Activated CD8-positive, alpha-beta memory T cell treated with anti-CD3 and anti-CD28 coated beads for 48 hours (primary cell): ENCODE data around the gene COL5A1.

ENCODE experiments used
- DNase-seq, 3 experiments: peaks; one replicate each; pipeline ENCODE4 v3.0.0-alpha.2; 2020; ENCODE audit warnings: low read depth in 2 of 3, low spot score in 2 of 3

Gene COL5A1

DNA sequence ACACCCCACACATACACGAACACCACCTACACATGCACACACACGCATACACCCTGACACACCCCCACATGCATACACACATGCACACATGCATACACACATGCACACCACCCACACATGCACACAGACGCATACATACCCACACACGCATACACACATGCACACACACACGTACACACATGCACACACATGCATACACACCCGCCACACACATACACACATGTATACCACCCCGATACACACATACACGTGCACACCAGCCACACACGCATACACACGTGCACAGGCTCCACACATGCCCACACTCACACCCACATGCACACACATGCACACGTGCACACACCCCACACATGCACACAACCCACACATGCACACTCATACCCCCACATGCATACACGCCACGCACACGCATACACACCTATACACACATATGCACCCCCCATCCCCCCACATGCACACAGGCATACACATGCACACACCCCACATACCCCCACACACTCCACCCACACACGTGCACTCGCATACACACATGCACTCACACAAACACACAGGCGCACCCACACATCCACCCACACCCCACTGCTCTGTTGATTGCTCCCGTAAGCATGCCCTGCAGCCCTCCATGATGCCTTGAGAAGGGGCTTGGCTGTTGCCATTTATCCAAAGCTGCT lies 119.3 kb downstream of the COL5A1 start:
- no peak for DNase-seq

DNA sequence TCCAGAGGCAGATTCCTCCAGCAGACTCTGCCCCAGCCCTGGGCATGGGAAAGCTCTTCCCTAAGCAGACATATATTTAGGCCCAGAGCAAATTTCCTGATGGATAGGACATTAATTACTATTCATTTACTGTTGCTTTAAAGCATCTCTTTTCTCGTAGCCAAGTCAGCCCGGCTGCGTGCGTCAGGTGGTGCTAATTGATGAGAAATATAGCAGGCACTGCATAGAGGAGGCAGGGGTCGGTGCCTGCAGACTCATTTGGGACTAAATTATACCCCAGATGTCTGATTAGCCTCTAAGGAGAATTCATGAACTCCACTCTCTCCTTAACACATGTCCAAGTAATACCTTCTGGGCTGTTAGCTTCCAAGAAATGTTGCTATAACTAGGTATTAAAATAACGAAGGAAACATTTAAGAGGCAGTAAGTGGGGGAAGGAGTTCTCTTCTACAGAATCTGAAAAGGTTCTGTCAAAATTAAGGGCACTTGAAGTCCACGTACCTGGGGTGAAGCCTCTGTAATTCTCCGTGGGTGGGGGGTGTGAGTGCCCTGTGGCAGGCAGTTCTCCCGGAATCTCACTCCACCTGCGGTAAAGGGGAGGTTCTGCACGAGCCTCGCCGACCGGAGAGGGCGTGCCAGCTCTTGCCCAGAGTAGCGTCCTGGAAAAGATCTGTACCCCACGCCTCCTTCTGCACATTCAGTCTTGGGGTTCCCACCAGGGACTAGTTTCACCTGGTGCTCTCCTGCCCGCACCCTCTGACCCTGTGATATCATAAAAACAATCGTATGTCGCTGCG lies 123.1 kb downstream of the COL5A1 start:
- DNase-seq, result no peak

DNA sequence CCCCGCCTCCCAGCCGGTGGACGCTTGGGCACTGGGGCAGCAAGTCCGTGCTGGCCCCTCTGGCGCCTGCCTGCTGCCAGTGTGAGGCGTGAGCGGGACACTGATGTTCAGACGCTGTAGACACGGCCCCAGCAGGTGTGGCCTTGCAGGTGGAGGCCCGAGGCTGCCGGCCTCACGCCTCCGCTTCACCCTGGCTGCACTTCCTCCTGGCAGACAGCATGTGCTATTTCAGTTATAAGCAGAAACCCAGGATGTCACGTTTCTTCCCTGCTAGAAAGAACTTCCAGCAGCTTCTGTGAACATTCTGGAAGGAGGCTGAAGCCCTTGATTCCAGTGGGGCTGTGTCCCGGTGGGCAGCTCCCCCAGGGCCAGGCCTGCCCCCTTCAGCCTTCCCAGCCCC lies 124.2 kb downstream of the COL5A1 start:
- DNase-seq, result no peak

- DNase-seq, result no peak
These were observed 125.0 kb downstream of the COL5A1 start for GRCh38 chr9:134766587-134766986.

DNA sequence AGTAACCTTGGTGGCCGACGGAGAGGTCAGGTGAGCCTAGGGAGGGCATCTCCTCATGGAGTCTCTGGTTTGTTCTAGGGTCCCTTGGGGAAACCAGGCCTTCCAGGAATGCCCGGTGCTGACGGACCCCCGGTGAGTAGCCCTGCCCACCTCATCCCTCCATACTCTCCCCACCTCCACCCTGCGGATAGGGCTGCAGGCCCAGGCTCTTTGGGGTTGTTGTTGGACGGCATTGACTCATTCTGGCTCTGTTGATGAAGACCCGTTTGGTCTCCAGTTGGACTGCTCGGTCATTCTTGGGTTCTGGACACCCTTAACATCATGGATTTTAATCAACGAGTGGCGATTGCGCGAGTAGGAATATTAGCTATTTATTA lies 126.7 kb downstream of the COL5A1 start:
- no peak for DNase-seq

DNA sequence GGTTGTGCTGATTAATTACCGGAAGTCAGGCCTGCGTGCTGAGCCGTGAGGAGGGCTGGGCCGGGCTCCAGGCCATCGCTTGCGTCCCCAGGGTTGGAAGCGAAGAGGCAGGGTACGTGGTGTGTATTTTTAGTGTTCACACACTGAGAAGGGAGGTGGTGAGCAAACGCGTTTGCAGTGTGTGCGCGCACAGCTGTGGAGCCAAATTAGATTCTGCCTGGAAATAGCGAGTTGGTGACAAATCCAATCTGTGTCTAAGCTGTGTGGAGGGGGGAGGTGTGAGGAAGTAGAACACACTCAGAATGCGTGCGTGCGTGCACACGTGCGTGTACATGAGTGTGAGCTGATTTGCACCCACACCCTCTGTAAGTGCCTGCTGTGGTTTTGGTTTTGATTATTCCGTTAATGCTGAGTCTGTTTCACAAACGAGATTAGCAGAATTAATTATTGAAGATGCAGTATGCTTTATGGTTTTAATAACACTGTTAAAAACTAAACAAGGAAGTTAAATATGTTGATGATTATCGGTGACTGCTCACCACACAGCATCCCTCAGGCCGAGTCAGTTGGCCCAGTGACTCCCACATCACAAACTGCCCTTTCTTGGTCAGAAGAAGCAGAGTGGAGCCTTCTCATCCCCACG lies 127.2 kb downstream of the COL5A1 start:
- no peak for DNase-seq

DNA sequence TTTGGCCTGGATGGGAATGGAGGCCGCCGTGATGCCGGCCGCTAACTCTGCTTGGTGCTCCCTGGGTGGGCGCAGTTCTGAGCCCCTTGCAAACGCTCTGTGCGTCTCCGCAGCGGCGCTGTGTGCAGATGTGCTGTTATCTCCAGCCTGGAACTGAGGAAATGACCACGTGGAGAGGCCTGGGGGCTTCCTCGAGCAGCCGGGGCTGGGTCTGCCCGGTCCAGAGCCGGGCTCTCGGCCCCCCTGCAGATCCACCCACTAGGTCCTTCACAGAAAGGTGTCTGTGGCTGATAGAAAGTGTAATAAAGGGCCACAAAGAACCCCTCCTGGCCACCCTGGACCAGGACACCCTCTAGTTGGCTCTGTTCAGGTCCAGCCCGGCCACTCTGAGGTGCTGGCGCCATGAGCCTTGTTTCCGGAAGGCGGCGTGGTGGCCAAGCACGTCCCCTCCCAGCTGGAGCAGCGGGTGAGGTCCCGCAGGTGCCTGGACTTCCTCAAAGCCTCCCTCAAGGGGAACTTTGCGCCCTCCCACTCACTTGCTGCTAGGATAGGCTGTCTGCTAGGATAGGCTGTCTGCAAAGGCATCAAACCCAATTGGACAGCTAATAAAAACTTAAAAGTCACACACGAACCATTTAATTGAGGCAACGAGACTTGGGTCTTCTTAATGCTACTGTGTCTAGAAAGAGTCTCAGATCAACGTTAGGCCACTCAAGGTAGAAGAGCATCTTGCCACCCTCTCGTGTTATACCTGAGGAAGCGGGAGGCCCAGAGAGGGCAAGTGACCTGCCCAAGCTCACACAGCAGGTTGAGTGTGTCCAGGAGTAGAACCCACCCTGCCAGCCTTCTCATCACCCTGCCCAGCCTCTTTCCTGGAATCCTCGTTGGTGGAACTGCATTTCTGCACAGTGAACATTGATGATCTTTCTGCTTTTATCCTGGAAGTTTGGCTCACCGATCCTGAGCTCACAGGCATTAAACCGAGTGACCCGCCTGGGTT lies 129.7 kb downstream of the COL5A1 start:
- DNase-seq, result no peak

- no peak for DNase-seq
These were observed 130.7 kb downstream of the COL5A1 start for GRCh38 chr9:134772331-134772730.

- no peak for DNase-seq
These were observed 132.2 kb downstream of the COL5A1 start for GRCh38 chr9:134773842-134774241.

GRCh38 chr9:134774410-134774809 lies 132.8 kb downstream of the COL5A1 start:
- no peak for DNase-seq

GRCh38 chr9:134775081-134775951 lies 133.7 kb downstream of the COL5A1 start:
- DNase-seq, result no peak

DNA sequence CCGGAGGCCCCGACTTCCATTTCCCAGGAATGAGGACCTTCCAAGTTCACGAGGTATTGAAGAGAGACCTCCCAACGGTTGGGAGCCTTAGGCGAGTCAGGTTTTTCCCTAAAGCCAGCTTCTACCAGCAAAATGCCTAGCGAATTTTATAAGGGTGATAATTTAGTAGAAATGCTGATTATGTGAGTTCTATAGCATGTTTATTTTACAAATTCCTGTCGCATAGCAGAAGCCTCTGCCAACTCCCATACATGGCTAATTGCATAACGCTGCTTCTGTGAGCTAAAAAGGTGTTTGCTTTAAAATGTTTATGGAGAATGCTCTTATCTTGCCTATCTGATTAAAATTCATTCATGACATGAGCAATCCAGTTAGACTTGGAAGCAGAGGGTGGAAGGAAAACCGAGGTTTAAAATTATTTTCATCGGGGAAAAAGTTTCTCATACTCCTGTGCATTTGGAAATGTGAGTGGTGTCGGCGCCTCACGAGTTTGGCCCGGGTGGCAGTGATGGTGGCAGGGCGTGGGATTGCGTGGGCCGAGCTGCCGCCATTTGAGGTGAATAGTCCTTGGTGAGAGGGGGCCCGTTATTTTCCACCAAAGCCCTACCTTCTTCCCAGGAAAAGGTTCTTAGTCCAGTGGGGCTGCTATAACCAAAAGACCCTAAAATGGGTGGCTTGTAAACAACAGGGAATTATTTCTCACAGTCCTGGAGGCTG lies 134.6 kb downstream of the COL5A1 start:
- DNase-seq, result no peak

DNA sequence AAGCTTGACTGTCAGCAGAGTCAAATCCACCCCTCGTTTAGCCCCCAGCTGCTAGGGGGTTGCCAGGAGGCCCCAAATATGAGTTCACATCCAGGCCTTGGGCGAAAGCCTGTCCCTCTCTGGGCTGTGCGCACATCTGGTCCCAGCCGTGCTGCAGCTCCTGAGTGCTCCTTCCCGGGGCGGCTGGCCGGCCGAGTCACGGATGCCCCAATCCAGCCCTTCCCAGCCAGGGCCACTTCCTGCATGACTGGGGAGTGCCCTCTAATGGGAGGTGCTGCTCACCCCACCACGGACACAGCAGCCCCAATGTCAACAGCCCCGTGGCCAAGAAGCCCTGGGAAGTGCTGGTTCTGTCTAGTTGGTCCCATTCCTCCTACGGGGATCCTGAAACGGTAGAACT lies 135.6 kb downstream of the COL5A1 start:
- no peak for DNase-seq

GRCh38 chr9:134778156-134778555 lies 136.6 kb downstream of the COL5A1 start:
- DNase-seq, result no peak

- no peak for DNase-seq
These were observed 137.3 kb downstream of the COL5A1 start for GRCh38 chr9:134778841-134779411.

- no peak for DNase-seq
These were observed 138.0 kb downstream of the COL5A1 start for GRCh38 chr9:134779640-134780039.

DNA sequence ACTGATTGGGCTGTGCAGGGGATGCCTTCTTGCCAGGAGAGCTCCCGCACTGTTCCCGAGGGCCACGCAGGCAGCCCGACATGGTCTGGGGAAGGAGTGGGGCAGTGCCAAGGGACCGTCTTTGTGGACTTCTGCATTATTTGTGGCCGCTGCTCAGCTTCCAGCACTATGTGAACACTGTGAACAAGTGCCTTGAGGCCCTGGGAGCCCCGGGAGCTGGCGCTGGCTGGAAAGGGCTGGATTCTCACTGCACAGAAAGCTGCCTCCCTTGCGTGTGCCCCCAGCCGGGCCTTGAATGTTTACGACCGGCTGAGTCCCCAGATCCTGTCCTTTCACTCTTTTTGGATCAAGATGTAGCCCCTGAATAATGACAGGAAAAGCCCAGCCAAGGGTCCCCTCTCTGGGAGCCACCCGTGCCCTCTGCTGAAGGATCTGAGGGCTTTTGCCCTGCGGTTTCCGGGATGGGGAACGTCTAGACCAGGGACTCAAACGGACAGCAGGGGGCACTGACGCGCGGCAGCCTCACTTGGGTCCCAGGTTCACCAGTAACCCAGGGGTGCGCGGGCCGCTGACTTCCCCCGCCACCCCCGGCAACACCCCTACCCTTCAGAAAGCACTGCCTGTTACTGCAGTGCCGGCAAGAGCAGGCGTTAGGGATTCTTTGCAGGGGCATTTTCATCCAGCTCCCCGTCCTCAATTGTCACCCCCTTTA lies 140.1 kb downstream of the COL5A1 start:
- no peak for DNase-seq

DNA sequence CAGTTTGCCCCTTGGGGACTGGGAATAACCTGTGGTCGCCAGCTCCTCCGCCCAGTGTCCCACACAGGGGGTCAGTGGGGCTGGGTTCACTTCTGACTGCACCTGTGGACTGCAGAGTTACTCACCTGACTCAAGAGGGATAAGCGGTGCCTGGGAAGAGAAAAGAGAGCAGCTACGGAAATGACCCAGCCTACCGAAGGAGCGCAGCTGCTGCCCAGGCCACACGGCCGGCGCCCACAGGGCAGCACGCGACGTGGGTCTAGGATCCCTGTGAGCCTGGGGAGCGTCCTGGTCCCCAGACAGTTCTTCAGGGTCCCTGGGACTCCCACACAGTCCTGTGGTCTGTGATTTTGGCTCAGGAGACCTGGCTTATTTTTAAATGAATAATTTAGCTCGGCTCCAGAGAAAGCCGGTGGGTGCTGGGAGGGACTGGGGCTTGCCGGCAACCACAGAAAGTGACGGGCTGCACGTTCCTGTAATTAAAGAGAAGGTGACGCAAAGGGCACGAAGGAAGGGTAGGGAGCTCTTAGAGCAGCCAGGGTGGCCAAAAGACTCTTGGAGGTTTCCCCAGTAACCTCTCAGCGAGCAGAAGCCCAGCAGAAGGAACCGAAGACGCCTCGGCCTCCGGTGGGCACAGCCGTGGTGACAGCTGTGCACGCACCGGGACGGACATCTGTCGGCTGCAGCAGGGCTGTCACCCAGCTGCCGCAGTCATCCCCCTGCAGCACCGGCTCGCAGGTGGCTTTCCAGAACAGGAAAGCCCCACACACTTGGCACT lies 141.5 kb downstream of the COL5A1 start:
- DNase-seq, result no peak
